ENCODE results near the gene ALDH1A2. TPM values are rescaled to one million over a fixed set of nuclear protein-coding genes. Genes with fewer than 3 reads are reported as not detected.

Gene ALDH1A2
- total RNA-seq, 1 experiment from 2014 or later = not detected

GRCh38 chr15:57946491-57947048 is 118.9 kb downstream of the ALDH1A2 start:
- Histone ChIP-seq H3K4me3 (ENCODE audit: low read length) (no peak overlapping the region), H3K27me3 (ENCODE audit: low read length) (no peaks in the 10 kb centered on the region), H3K36me3 (ENCODE audit: insufficient read depth, low read length) (no peaks in the 10 kb centered on the region), H2AFZ (ENCODE audit: low read length) (no peak overlapping the region), H3K79me2 (ENCODE audit: low read length) (no peaks in the 10 kb centered on the region), H3K9me2 (replicated peaks; ENCODE audit: insufficient read depth, low read length) (no peaks in the 10 kb centered on the region), H3K27ac (ENCODE audit: low read length) (no peak overlapping the region), H3K4me1 (ENCODE audit: low read length) (no peaks in the 10 kb centered on the region), H3K9me3 (ENCODE audit: low read length) (no peaks in the 10 kb centered on the region), H3K9ac (ENCODE audit: low read length) (no peak overlapping the region), H4K20me1 (ENCODE audit: insufficient read depth, low read depth, low read length) (no peaks in the 10 kb centered on the region), H3K4me2 (ENCODE audit: low read depth, low read length, poor library complexity, severe bottlenecking) (no peak overlapping the region)
- no peak for DNase-seq

GRCh38 chr15:57945616-57946015 is 119.9 kb downstream of the ALDH1A2 start:
- no peak for DNase-seq
- Histone ChIP-seq H3K4me1 (ENCODE audit: low read length) (no peaks in the 10 kb centered on the region), H3K79me2 (ENCODE audit: low read length) (no peaks in the 10 kb centered on the region), H3K4me2 (ENCODE audit: low read depth, low read length, poor library complexity, severe bottlenecking) (no peak overlapping the region), H3K36me3 (ENCODE audit: insufficient read depth, low read length) (no peaks in the 10 kb centered on the region), H2AFZ (ENCODE audit: low read length) (no peak overlapping the region), H3K9me2 (replicated peaks; ENCODE audit: insufficient read depth, low read length) (no peaks in the 10 kb centered on the region), H3K27ac (ENCODE audit: low read length) (no peak overlapping the region), H3K9ac (ENCODE audit: low read length) (no peak overlapping the region), H3K27me3 (ENCODE audit: low read length) (no peaks in the 10 kb centered on the region), H3K4me3 (ENCODE audit: low read length) (no peak overlapping the region), H3K9me3 (ENCODE audit: low read length) (no peaks in the 10 kb centered on the region), H4K20me1 (ENCODE audit: insufficient read depth, low read depth, low read length) (no peaks in the 10 kb centered on the region)

DNA sequence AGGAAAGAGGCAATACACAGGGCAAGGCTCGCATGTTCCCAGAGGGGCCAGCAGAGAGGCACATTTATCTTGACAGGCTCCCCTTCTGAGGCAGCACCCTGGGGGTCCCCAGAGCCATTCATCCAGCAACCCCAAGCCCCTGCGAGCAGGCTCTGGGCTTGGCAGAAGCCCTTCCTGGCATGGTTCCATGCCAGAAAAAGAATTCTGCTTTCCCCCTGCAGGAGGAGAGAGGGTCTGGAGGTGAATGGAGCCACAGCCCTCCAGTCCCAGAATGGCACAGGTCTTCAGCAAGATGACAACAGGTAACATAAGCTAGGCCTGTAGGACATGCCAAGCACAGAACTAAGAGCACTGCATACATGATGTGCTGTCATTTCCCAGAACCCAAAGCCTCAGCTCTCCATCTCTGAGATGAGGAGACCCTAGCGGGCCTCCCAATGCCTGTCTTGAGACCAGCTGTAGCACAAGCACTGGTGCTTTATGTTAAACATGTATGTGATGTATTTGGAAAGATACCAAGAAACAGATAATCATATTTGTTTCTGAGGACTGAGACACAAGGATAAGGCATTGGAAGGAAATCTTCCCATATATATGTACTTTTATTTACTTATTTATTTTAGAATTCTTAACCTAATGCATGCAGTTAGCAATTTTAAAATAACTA is 121.6 kb downstream of the ALDH1A2 start:
- Histone ChIP-seq H4K20me1 (ENCODE audit: insufficient read depth, low read depth, low read length) (no peaks in the 10 kb centered on the region), H3K36me3 (ENCODE audit: insufficient read depth, low read length) (no peaks in the 10 kb centered on the region), H3K27ac (ENCODE audit: low read length) (no peak overlapping the region), H3K79me2 (ENCODE audit: low read length) (no peaks in the 10 kb centered on the region), H3K4me2 (ENCODE audit: low read depth, low read length, poor library complexity, severe bottlenecking) (no peak overlapping the region), H3K9ac (ENCODE audit: low read length) (no peak overlapping the region), H3K27me3 (ENCODE audit: low read length) (no peaks in the 10 kb centered on the region), H3K9me2 (replicated peaks; ENCODE audit: insufficient read depth, low read length) (no peaks in the 10 kb centered on the region), H3K9me3 (ENCODE audit: low read length) (no peaks in the 10 kb centered on the region), H2AFZ (ENCODE audit: low read length) (no peak overlapping the region), H3K4me1 (ENCODE audit: low read length) (no peaks in the 10 kb centered on the region), H3K4me3 (ENCODE audit: low read length) (no peak overlapping the region)
- no peak for DNase-seq

DNA sequence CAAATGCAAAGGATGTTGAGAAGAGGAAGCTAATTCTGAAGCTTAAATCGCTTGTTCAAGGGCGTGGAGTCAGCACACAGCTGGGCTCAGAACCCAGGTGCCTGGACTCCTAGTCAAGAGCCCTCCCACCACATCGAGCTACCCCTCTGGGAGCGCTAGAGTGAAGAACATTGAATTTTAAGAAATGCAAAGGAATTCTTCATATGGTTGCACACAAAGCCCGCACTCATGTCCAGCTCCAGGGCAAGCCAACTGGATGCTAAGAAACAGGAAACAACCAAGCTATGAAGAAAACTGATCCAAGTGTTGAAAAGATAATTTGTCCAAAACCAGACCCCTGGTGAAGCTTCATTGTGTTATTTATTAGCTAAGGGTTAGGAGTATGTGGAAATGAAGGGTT is 122.3 kb downstream of the ALDH1A2 start:
- H3K36me3 ChIP-seq (ENCODE audit: insufficient read depth, low read length) = no peaks in the 10 kb centered on the region
- no peak overlapping the region for H3K9ac ChIP-seq (ENCODE audit: low read length)
- no peak overlapping the region for H3K27ac ChIP-seq (ENCODE audit: low read length)
- H3K4me2 ChIP-seq (ENCODE audit: low read depth, low read length, poor library complexity, severe bottlenecking) = no peak overlapping the region
- H3K4me3 ChIP-seq (ENCODE audit: low read length) = no peak overlapping the region
- H3K79me2 ChIP-seq (ENCODE audit: low read length) = no peaks in the 10 kb centered on the region
- no peaks in the 10 kb centered on the region for H3K27me3 ChIP-seq (ENCODE audit: low read length)
- H3K9me3 ChIP-seq (ENCODE audit: low read length) = no peaks in the 10 kb centered on the region
- no peaks in the 10 kb centered on the region for H3K4me1 ChIP-seq (ENCODE audit: low read length)
- no peak overlapping the region for H2AFZ ChIP-seq (ENCODE audit: low read length)
- H4K20me1 ChIP-seq (ENCODE audit: insufficient read depth, low read depth, low read length) = no peaks in the 10 kb centered on the region
- no peak for DNase-seq
- no peaks in the 10 kb centered on the region for H3K9me2 ChIP-seq (replicated peaks; ENCODE audit: insufficient read depth, low read length)

DNA sequence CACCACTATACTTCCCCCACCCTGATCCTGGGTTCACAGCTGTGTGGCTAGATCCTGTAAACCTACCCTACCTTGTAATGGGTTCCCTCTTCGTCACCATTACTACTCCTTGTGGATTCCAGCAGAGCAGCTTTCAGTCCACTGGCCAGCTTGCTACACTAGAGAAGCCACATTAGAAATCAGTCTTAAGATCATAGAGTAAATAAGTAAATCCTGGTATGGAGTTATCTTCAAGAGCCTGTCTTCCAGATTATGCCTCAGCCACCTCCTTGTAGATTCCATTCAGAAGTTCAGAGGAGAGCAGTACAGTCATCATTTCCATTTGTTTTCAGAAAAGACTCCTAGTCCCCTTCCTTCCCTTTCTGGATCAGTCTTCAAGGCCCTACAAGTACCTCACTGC is 123.7 kb downstream of the ALDH1A2 start:
- Histone ChIP-seq H3K4me2 (ENCODE audit: low read depth, low read length, poor library complexity, severe bottlenecking) (no peak overlapping the region), H3K9me3 (ENCODE audit: low read length) (no peaks in the 10 kb centered on the region), H2AFZ (ENCODE audit: low read length) (no peak overlapping the region), H3K79me2 (ENCODE audit: low read length) (no peaks in the 10 kb centered on the region), H3K9ac (ENCODE audit: low read length) (no peak overlapping the region), H4K20me1 (ENCODE audit: insufficient read depth, low read depth, low read length) (no peaks in the 10 kb centered on the region), H3K27ac (ENCODE audit: low read length) (no peak overlapping the region), H3K4me1 (ENCODE audit: low read length) (no peaks in the 10 kb centered on the region), H3K9me2 (replicated peaks; ENCODE audit: insufficient read depth, low read length) (no peaks in the 10 kb centered on the region), H3K36me3 (ENCODE audit: insufficient read depth, low read length) (no peaks in the 10 kb centered on the region), H3K4me3 (ENCODE audit: low read length) (no peak overlapping the region), H3K27me3 (ENCODE audit: low read length) (no peaks in the 10 kb centered on the region)
- no peak for DNase-seq

GRCh38 chr15:57932348-57932747 is 133.2 kb downstream of the ALDH1A2 start:
- no peaks in the 10 kb centered on the region for H3K79me2 ChIP-seq (ENCODE audit: low read length)
- no peaks in the 10 kb centered on the region for H3K36me3 ChIP-seq (ENCODE audit: insufficient read depth, low read length)
- no peak overlapping the region for H3K27ac ChIP-seq (ENCODE audit: low read length)
- H3K4me1 ChIP-seq (ENCODE audit: low read length) = no peaks in the 10 kb centered on the region
- no peaks in the 10 kb centered on the region for H4K20me1 ChIP-seq (ENCODE audit: insufficient read depth, low read depth, low read length)
- no peaks in the 10 kb centered on the region for H3K27me3 ChIP-seq (ENCODE audit: low read length)
- H2AFZ ChIP-seq (ENCODE audit: low read length) = no peak overlapping the region
- no peak for DNase-seq
- H3K9me2 ChIP-seq (replicated peaks; ENCODE audit: insufficient read depth, low read length) = no peaks in the 10 kb centered on the region
- no peak overlapping the region for H3K9ac ChIP-seq (ENCODE audit: low read length)
- H3K4me2 ChIP-seq (ENCODE audit: low read depth, low read length, poor library complexity, severe bottlenecking) = no peak overlapping the region
- no peaks in the 10 kb centered on the region for H3K9me3 ChIP-seq (ENCODE audit: low read length)
- H3K4me3 ChIP-seq (ENCODE audit: low read length) = no peak overlapping the region

DNA sequence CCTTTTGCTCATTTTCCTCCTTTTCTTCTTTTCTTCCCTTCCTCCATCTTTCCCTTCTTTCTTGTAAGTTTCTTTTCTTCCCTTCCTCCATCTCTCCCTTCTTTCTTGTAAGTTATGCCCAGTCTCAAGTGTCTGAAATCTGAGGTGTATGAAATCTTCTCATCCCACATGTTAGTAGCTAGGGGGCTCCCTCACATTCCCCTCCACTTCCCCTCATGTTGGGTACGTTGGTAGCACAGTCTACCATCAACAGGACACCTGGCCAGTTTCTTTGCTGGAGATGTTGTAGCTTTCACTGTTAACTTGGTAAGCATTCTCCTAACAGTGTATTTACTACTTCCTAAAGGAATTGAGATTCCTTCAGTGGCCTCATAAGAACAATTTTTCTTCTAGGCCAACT is 133.9 kb downstream of the ALDH1A2 start:
- no peaks in the 10 kb centered on the region for H3K79me2 ChIP-seq (ENCODE audit: low read length)

DNA sequence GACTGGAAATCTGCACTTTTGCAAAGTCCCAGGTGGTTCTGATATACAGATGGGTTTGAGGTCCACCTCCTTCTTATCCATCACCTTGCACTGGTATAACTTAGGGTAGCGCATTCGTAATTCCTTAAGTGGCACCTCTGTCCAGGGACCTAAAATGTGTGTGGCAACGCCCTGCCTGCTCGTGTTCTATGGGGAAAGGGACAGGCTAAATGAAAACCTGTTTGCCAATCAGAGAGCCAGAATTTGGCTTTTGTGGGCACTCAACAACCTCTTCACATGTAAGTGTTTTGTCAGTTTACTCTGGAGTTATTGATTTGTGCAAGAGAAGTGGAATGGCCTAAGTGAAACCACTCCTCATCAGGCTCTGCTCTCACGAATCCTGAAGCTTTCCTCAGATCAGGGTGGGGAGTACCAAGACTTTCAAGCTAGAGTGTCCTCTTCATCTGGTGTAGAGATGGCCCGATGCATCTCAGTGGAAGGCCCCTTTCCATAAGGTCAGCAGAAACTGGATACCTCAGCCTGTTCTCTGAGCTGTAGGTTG is 138.3 kb downstream of the ALDH1A2 start:
- Histone ChIP-seq H3K9me3 (ENCODE audit: low read length) (no peaks in the 10 kb centered on the region), H4K20me1 (ENCODE audit: insufficient read depth, low read depth, low read length) (no peaks in the 10 kb centered on the region), H3K4me2 (ENCODE audit: low read depth, low read length, poor library complexity, severe bottlenecking) (no peak overlapping the region), H3K27me3 (ENCODE audit: low read length) (no peaks in the 10 kb centered on the region), H3K4me1 (ENCODE audit: low read length) (no peaks in the 10 kb centered on the region), H2AFZ (ENCODE audit: low read length) (no peak overlapping the region), H3K36me3 (ENCODE audit: insufficient read depth, low read length) (no peaks in the 10 kb centered on the region), H3K4me3 (ENCODE audit: low read length) (no peak overlapping the region), H3K9ac (ENCODE audit: low read length) (no peak overlapping the region), H3K79me2 (ENCODE audit: low read length) (no peaks in the 10 kb centered on the region), H3K27ac (ENCODE audit: low read length) (no peak overlapping the region), H3K9me2 (replicated peaks; ENCODE audit: insufficient read depth, low read length) (no peaks in the 10 kb centered on the region)
- DNase-seq = no peak

More for the DNA sequence above, 133.9 kb downstream of the ALDH1A2 start:
- Histone ChIP-seq H3K9me2 (replicated peaks; ENCODE audit: insufficient read depth, low read length) (no peaks in the 10 kb centered on the region), H3K36me3 (ENCODE audit: insufficient read depth, low read length) (no peaks in the 10 kb centered on the region), H3K9me3 (ENCODE audit: low read length) (no peaks in the 10 kb centered on the region), H4K20me1 (ENCODE audit: insufficient read depth, low read depth, low read length) (no peaks in the 10 kb centered on the region), H3K9ac (ENCODE audit: low read length) (no peak overlapping the region), H3K27ac (ENCODE audit: low read length) (no peak overlapping the region), H3K4me1 (ENCODE audit: low read length) (no peaks in the 10 kb centered on the region), H3K27me3 (ENCODE audit: low read length) (no peaks in the 10 kb centered on the region), H3K4me3 (ENCODE audit: low read length) (no peak overlapping the region), H3K4me2 (ENCODE audit: low read depth, low read length, poor library complexity, severe bottlenecking) (no peak overlapping the region), H2AFZ (ENCODE audit: low read length) (no peak overlapping the region)
- DNase-seq = no peak
